ENCODE results near the gene TIMM50.

Gene TIMM50

GRCh38 chr19:39463403-39463802, 17.2 kb upstream of the TIMM50 start:
- DNase-seq (ENCODE audit: low read depth in 2 of 2) = no peak
- H3K4me3 ChIP-seq (replicated peaks in 1 of 2; ENCODE audit: low read depth in 2 of 2, low read length in 2 of 2) = no peak overlapping the region
- TF ChIP-seq, protein P1, sequence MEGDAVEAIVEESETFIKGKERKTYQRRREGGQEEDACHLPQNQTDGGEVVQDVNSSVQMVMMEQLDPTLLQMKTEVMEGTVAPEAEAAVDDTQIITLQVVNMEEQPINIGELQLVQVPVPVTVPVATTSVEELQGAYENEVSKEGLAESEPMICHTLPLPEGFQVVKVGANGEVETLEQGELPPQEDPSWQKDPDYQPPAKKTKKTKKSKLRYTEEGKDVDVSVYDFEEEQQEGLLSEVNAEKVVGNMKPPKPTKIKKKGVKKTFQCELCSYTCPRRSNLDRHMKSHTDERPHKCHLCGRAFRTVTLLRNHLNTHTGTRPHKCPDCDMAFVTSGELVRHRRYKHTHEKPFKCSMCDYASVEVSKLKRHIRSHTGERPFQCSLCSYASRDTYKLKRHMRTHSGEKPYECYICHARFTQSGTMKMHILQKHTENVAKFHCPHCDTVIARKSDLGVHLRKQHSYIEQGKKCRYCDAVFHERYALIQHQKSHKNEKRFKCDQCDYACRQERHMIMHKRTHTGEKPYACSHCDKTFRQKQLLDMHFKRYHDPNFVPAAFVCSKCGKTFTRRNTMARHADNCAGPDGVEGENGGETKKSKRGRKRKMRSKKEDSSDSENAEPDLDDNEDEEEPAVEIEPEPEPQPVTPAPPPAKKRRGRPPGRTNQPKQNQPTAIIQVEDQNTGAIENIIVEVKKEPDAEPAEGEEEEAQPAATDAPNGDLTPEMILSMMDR (IDR thresholded peaks at IDR 0.05; ENCODE audit: low read depth, low read length) = no peak

- H3K4me3 ChIP-seq (replicated peaks in 1 of 2; ENCODE audit: low read depth in 2 of 2, low read length in 2 of 2) = no peak overlapping the region
- TF ChIP-seq, protein P1 (IDR thresholded peaks at IDR 0.05; ENCODE audit: low read depth, low read length) = no peak
- no peak for DNase-seq (ENCODE audit: low read depth in 2 of 2)
Measured at GRCh38 chr19:39465956-39466747, 14.5 kb upstream of the TIMM50 start.

DNA sequence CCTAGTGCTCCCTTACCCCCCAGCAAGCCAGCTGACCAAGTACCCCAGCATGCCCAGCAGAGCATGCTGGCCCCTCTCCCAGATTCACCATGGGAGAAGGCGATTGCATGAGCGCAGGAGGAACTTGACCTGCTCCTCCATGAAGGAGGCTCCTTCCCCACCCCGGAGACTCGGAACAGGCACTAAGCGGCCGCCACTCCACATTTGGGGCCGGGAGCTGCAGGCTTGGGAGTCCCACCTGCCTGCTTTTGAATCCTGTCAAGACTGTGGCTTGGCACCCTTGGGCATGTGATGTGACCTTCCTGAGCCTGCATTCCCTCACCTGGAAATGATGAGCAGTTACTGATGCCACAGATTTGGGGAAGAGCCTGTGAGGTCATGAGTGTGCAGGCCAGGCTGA, 12.7 kb upstream of the TIMM50 start:
- DNase-seq (ENCODE audit: low read depth in 2 of 2) = no peak
- H3K4me3 ChIP-seq (replicated peaks in 1 of 2; ENCODE audit: low read depth in 2 of 2, low read length in 2 of 2) = no peak overlapping the region
- TF ChIP-seq, protein P1 (IDR thresholded peaks at IDR 0.05; ENCODE audit: low read depth, low read length) = no peak

DNA sequence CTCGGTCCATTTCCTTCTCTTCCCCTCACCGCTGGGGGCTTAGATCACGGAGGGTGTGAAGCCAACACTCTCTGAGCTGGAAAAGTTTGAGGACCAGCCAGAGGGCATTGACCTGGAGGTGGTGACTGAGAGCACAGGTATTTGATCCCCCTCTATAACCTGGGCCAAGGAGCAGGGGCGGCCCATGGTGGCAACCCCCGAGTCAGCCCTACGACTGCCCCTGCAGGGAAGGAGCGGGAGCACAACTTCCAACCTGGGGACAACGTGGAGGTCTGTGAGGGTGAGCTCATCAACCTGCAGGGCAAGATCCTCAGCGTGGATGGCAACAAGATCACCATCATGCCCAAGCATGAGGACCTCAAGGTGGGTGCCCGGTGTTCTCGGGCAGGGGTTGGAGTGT, 11.6 kb upstream of the TIMM50 start:
- TF ChIP-seq, protein P1 (IDR thresholded peaks at IDR 0.05; ENCODE audit: low read depth, low read length) = no peak
- no peak for DNase-seq (ENCODE audit: low read depth in 2 of 2)
- no peak overlapping the region for H3K4me3 ChIP-seq (replicated peaks in 1 of 2; ENCODE audit: low read depth in 2 of 2, low read length in 2 of 2)

- no peak overlapping the region for H3K4me3 ChIP-seq (replicated peaks in 1 of 2; ENCODE audit: low read depth in 2 of 2, low read length in 2 of 2)
- TF ChIP-seq, protein P1 (IDR thresholded peaks at IDR 0.05; ENCODE audit: low read depth, low read length) = no peak
- DNase-seq (ENCODE audit: low read depth in 2 of 2) = no peak
Measured at GRCh38 chr19:39469567-39469966, 11.1 kb upstream of the TIMM50 start.

DNA sequence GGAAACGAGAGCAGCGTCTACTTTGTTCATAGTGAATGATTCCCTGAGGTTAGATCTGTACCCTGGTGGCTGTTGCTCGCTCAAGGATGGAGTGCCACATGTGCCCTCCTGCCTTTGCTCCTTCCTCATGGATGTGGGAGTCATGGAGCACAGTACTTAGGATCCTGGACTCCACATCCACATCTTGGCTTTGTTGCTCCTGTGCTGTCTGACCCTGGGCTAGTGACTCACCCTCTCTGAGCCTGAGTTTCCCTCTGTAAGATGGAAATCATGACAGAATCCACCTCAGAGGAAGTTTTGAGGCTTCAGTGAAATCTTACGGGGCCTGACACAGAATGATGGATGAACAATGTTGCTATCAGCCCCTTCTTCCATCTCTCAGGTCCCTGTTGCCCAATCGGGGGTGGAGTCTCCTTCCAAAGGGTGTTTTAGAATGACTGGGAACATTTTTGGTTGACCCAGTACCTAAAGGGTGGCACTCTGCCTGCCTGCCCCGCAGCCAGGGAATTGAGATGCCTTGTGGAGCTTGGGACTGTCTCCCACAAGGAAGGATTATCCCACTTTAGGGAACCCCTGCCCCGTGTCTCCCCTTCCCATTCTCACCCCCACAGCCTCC, 9.8 kb upstream of the TIMM50 start:
- DNase-seq (ENCODE audit: low read depth in 2 of 2) = peak in 1 of 2 donors; percentile 11
- TF ChIP-seq, protein P1 (IDR thresholded peaks at IDR 0.05; ENCODE audit: low read depth, low read length) = no peak
- no peak overlapping the region for H3K4me3 ChIP-seq (replicated peaks in 1 of 2; ENCODE audit: low read depth in 2 of 2, low read length in 2 of 2)

All from cardiac fibroblast (primary cell).